GM19351 (cell line): Measurements from ENCODE around the gene RHOBTB1.
"Not testable (repeated sequence)": the region's sequence is repeated elsewhere in the genome, so short reads cannot be mapped to it uniquely, and the experiment has no call there.

ENCODE experiments used
- ATAC-seq: cut with Tn5 transposase; IDR thresholded peaks from one replicate; pipeline ENCODE4 v1.9.1; 2021; ENCODE audit warnings: mild to moderate bottlenecking, moderate library complexity; ENCODE audit not compliant: unreplicated experiment

The RHOBTB1 gene

GRCh38 chr10:60910543-60910942 lies 33.4 kb downstream of the RHOBTB1 start:
- peak; percentile 90 for ATAC-seq

- ATAC-seq, result no peak
These were observed 35.1 kb downstream of the RHOBTB1 start for GRCh38 chr10:60908896-60909295.

GRCh38 chr10:60908031-60908430 lies 36.0 kb downstream of the RHOBTB1 start:
- no peak for ATAC-seq

- no peak for ATAC-seq
These were observed 36.7 kb downstream of the RHOBTB1 start for GRCh38 chr10:60907236-60907635.

- ATAC-seq, result not testable (repeated sequence)
These were observed 37.2 kb downstream of the RHOBTB1 start for GRCh38 chr10:60906825-60907224.

GRCh38 chr10:60906411-60906810 lies 37.6 kb downstream of the RHOBTB1 start:
- ATAC-seq, result no peak

- ATAC-seq, result no peak
These were observed 38.4 kb downstream of the RHOBTB1 start for GRCh38 chr10:60905580-60905979.

- no peak for ATAC-seq
These were observed 40.9 kb downstream of the RHOBTB1 start for GRCh38 chr10:60903096-60903495.

- ATAC-seq, result no peak
These were observed 42.3 kb downstream of the RHOBTB1 start for GRCh38 chr10:60901561-60902235.

- no peak for ATAC-seq
These were observed 44.7 kb downstream of the RHOBTB1 start for GRCh38 chr10:60899266-60899665.

- ATAC-seq, result no peak
These were observed 45.7 kb downstream of the RHOBTB1 start for GRCh38 chr10:60898321-60898720.

GRCh38 chr10:60896810-60897209 lies 47.2 kb downstream of the RHOBTB1 start:
- no peak for ATAC-seq

- no peak for ATAC-seq
These were observed 48.0 kb downstream of the RHOBTB1 start for GRCh38 chr10:60896033-60896432.

- ATAC-seq, result no peak
These were observed 49.2 kb downstream of the RHOBTB1 start for GRCh38 chr10:60894786-60895185.

GRCh38 chr10:60893231-60893630 lies 50.8 kb downstream of the RHOBTB1 start:
- no peak for ATAC-seq

GRCh38 chr10:60892571-60892970 lies 51.4 kb downstream of the RHOBTB1 start:
- no peak for ATAC-seq

- no peak for ATAC-seq
These were observed 53.2 kb downstream of the RHOBTB1 start for GRCh38 chr10:60890811-60891210.

GRCh38 chr10:60883187-60883586 lies 60.8 kb downstream of the RHOBTB1 start:
- ATAC-seq, result peak; percentile 94

GRCh38 chr10:60878224-60878623 lies 65.8 kb downstream of the RHOBTB1 start:
- no peak for ATAC-seq

- ATAC-seq, result no peak
These were observed 66.2 kb downstream of the RHOBTB1 start for GRCh38 chr10:60877777-60878120.

- ATAC-seq, result no peak
These were observed 66.8 kb downstream of the RHOBTB1 start for GRCh38 chr10:60877061-60877776.

GRCh38 chr10:60873758-60874157 lies 70.2 kb downstream of the RHOBTB1 start:
- no peak for ATAC-seq

GRCh38 chr10:60872451-60872850 lies 71.5 kb downstream of the RHOBTB1 start:
- no peak for ATAC-seq
